IMR-90 (cell line): ENCODE data around the gene NT5C1B. TPM values are rescaled to one million over a fixed set of nuclear protein-coding genes. Genes with fewer than 3 reads are reported as not detected.

Experiments
- ATAC-seq: fragments of 200-7000 bp; cut with Tn5 transposase; 2 replicates; pipeline ENCODE4 v1.9.1; 2020; ENCODE audit warnings: low read depth, mild to moderate bottlenecking, moderate library complexity
- BruUV-seq: library from RNA; stranded (reverse); fragments of 400-500 nt; replicated peaks from 2 replicates; lab custom pipeline; 2021; lab: Mats Ljungman, UMichigan
- CTCF ChIA-PET: fragments of 300-600 bp; formaldehyde crosslinking; extraction: SDS; loops from one replicate; lab custom pipeline; 2021; ENCODE audit warnings: antibody characterized with exemption; lab: Yijun Ruan, JAX
- POLR2A ChIA-PET: fragments of 300-600 bp; sonication (Branson Sonifier 250); formaldehyde crosslinking; loops from one replicate; lab custom pipeline; 2022; ENCODE audit warnings: antibody characterized with exemption; ENCODE audit not compliant: unreplicated experiment; lab: Charles Lee
- DNase-seq: peaks from one replicate; pipeline ENCODE4 v3.0.0; 2013
- H2AFZ ChIP-seq: replicated peaks from 2 replicates; pipeline ENCODE3; 2013; ENCODE audit warnings: low read length, mild to moderate bottlenecking; ENCODE audit not compliant: poor library complexity
- H2AK5ac ChIP-seq: 2 replicates; pipeline ENCODE4 v1.6.1; 2013; ENCODE audit warnings: low read depth, low read length, inconsistent platforms
- H2AK9ac ChIP-seq: replicated peaks from 2 replicates; pipeline ENCODE3; 2013; ENCODE audit warnings: mild to moderate bottlenecking, low read depth, low read length, moderate library complexity; ENCODE audit not compliant: poor library complexity
- H2BK120ac ChIP-seq: 2 replicates; pipeline ENCODE4 v1.6.1; 2013; ENCODE audit warnings: low read depth, low read length, inconsistent platforms
- H2BK15ac ChIP-seq: 3 replicates; pipeline ENCODE4 v1.6.1; 2013; ENCODE audit warnings: low read depth, low read length, inconsistent platforms
- H2BK20ac ChIP-seq: 2 replicates; pipeline ENCODE4 v1.6.1; 2013; ENCODE audit warnings: low read depth, mild to moderate bottlenecking, inconsistent platforms, low read length, moderate library complexity
- H2BK5ac ChIP-seq: 2 replicates; pipeline ENCODE4 v1.6.1; 2013; ENCODE audit warnings: mild to moderate bottlenecking, low read depth, low read length, inconsistent platforms; ENCODE audit not compliant: poor library complexity, severe bottlenecking
- H3K14ac ChIP-seq: replicated peaks from 2 replicates; pipeline ENCODE4 v1.6.1; 2013; ENCODE audit warnings: low read depth, low read length, inconsistent platforms
- H3K18ac ChIP-seq: 2 replicates; pipeline ENCODE4 v1.6.1; 2013; ENCODE audit warnings: low read depth, low read length, control low read depth
- H3K23ac ChIP-seq: 2 replicates; pipeline ENCODE4 v1.6.1; 2013; ENCODE audit warnings: low read depth, low read length, inconsistent platforms
- H3K27ac ChIP-seq: 2 replicates; pipeline ENCODE4 v1.5.1; 2013; ENCODE audit warnings: mild to moderate bottlenecking, control low read depth, low read length; ENCODE audit not compliant: insufficient read depth
- H3K27me3 ChIP-seq: 2 replicates; pipeline ENCODE4 v1.6.1; 2013; ENCODE audit warnings: low read length; ENCODE audit not compliant: control insufficient read depth, insufficient read depth
- H3K36me3 ChIP-seq: 2 replicates; pipeline ENCODE4 v1.6.1; 2013; ENCODE audit warnings: low read length, mixed read lengths; ENCODE audit not compliant: control insufficient read depth, insufficient read depth
- H3K4ac ChIP-seq: 2 replicates; pipeline ENCODE4 v1.6.1; 2013; ENCODE audit warnings: low read depth, low read length, inconsistent platforms
- H3K4me1 ChIP-seq: 2 replicates; pipeline ENCODE4 v1.6.1; 2013; ENCODE audit warnings: low read length, mixed read lengths; ENCODE audit not compliant: control insufficient read depth, insufficient read depth
- H3K4me2 ChIP-seq: 2 replicates; pipeline ENCODE4 v1.6.1; 2013; ENCODE audit warnings: low read depth, mild to moderate bottlenecking, control low read depth, low read length, moderate library complexity
- H3K4me3 ChIP-seq: 2 replicates; pipeline ENCODE4 v1.5.1; 2013; ENCODE audit warnings: low read depth, mild to moderate bottlenecking, control low read depth, low read length, moderate library complexity; ENCODE audit not compliant: insufficient read depth
- H3K56ac ChIP-seq: 2 replicates; pipeline ENCODE4 v1.6.1; 2013; ENCODE audit warnings: low read length, inconsistent platforms; ENCODE audit not compliant: insufficient read depth; ENCODE audit errors: extremely low read depth
- H3K79me1 ChIP-seq, 2 experiments: 2 replicates each; pipeline ENCODE4 v1.6.1; 2013; ENCODE audit warnings: low read length in 2 of 2, inconsistent platforms in 1 of 2, low read depth in 1 of 2
- H3K9ac ChIP-seq: 2 replicates; pipeline ENCODE4 v1.6.1; 2013; ENCODE audit warnings: low read depth, low read length, control low read depth
- H3K9me1 ChIP-seq: 2 replicates; pipeline ENCODE4 v1.6.1; 2013; ENCODE audit warnings: low read length, inconsistent platforms; ENCODE audit not compliant: insufficient read depth
- H3K9me3 ChIP-seq: 2 replicates; pipeline ENCODE4 v1.6.1; 2013; ENCODE audit warnings: low read length; ENCODE audit not compliant: control insufficient read depth, insufficient read depth
- H4K20me1 ChIP-seq: 2 replicates; pipeline ENCODE4 v1.6.1; 2013; ENCODE audit warnings: low read length, inconsistent platforms; ENCODE audit not compliant: insufficient read depth
- H4K5ac ChIP-seq: 2 replicates; pipeline ENCODE4 v1.6.1; 2013; ENCODE audit warnings: mild to moderate bottlenecking, low read depth, low read length, control low read depth
- H4K8ac ChIP-seq, 2 experiments: 2 replicates each; pipeline ENCODE4 v1.6.1; 2013; ENCODE audit warnings: low read depth in 2 of 2, low read length in 2 of 2, control low read depth in 1 of 2, inconsistent platforms in 1 of 2
- H4K91ac ChIP-seq: 2 replicates; pipeline ENCODE4 v1.6.1; 2013; ENCODE audit warnings: low read depth, low read length, inconsistent platforms; ENCODE audit not compliant: insufficient read depth
- BHLHE40 ChIP-seq: fragments of 150-350 bp; IDR thresholded peaks from 2 replicates; pipeline ENCODE4 v1.6.1; 2016; ENCODE audit warnings: mild to moderate bottlenecking, low read depth, low read length
- CEBPB ChIP-seq: IDR thresholded peaks from 2 replicates; pipeline ENCODE4 v1.6.1; 2012; ENCODE audit warnings: low read depth, low read length, improper control_type of control experiment
- CHD1 ChIP-seq: IDR thresholded peaks from 2 replicates; pipeline ENCODE4 v1.6.1; 2012; ENCODE audit warnings: low read depth, low read length, improper control_type of control experiment
- CTCF ChIP-seq: conservative IDR thresholded peaks from 2 replicates; pipeline ENCODE4 v1.5.1; 2012; ENCODE audit warnings: mild to moderate bottlenecking, low read depth, low read length, improper control_type of control experiment
- ELK1 ChIP-seq: fragments of 150-350 bp; IDR thresholded peaks from 2 replicates; pipeline ENCODE4 v1.6.1; 2016; ENCODE audit warnings: low read depth, mild to moderate bottlenecking, low read length, moderate library complexity, borderline replicate concordance
- FOS ChIP-seq: fragments of 150-350 bp; IDR thresholded peaks from 2 replicates; pipeline ENCODE4 v1.6.1; 2016; ENCODE audit warnings: low read depth, low read length
- MAFK ChIP-seq: IDR thresholded peaks from 2 replicates; pipeline ENCODE4 v1.6.1; 2012; ENCODE audit warnings: low read depth, low read length, improper control_type of control experiment
- MAZ ChIP-seq: IDR thresholded peaks from 2 replicates; pipeline ENCODE4 v1.6.1; 2012; ENCODE audit warnings: low read depth, mild to moderate bottlenecking, low read length, improper control_type of control experiment, moderate library complexity, borderline replicate concordance
- MXI1 ChIP-seq: IDR thresholded peaks from 2 replicates; pipeline ENCODE4 v1.6.1; 2012; ENCODE audit warnings: low read depth, mild to moderate bottlenecking, low read length, moderate library complexity, borderline replicate concordance
- NFE2L2 ChIP-seq: fragments of 150-350 bp; IDR thresholded peaks from 2 replicates; pipeline ENCODE4 v1.6.1; 2016; ENCODE audit warnings: low read depth, mild to moderate bottlenecking, low read length
- POLR2A ChIP-seq: IDR thresholded peaks from 2 replicates; pipeline ENCODE4 v1.6.1; 2012; ENCODE audit warnings: mild to moderate bottlenecking, low read depth, low read length
- RAD21 ChIP-seq: IDR thresholded peaks from 2 replicates; pipeline ENCODE4 v1.6.1; 2012; ENCODE audit warnings: low read length, improper control_type of control experiment
- RCOR1 ChIP-seq: IDR thresholded peaks from 2 replicates; pipeline ENCODE4 v1.6.1; 2012; ENCODE audit warnings: mild to moderate bottlenecking, low read length, improper control_type of control experiment; ENCODE audit not compliant: insufficient replicate concordance
- RFX5 ChIP-seq: IDR thresholded peaks from 2 replicates; pipeline ENCODE4 v1.8.0; 2012; ENCODE audit warnings: low read depth, mild to moderate bottlenecking, low read length, moderate library complexity
- SMC3 ChIP-seq: fragments of 150-350 bp; IDR thresholded peaks from 2 replicates; pipeline ENCODE4 v1.6.1; 2016; ENCODE audit warnings: low read depth, mild to moderate bottlenecking, antibody characterized with exemption, low read length, moderate library complexity
- USF2 ChIP-seq: fragments of 150-350 bp; IDR thresholded peaks from 2 replicates; pipeline ENCODE4 v1.6.1; 2017; ENCODE audit warnings: mild to moderate bottlenecking, antibody characterized with exemption, low read length, low read depth
- WGBS, 2 experiments: methylation state at CpG; one replicate each; pipeline versions ENCODE4 v1.1.5 to v1.1.7; 2013; ENCODE audit warnings: missing lambda C conversion rate in 2 of 2; ENCODE audit not compliant: insufficient read length in 1 of 2; ENCODE audit errors: extremely low coverage in 2 of 2; 5-methylcytosine and 5-hydroxymethylcytosine counted together
- dilution Hi-C: fragments of 300-500 bp; cut with HindIII; formaldehyde crosslinking; loops from one replicate; pipeline ENCODE4 v1.14.3; 2018; ENCODE audit warnings: low sequenced_read_pairs; ENCODE audit not compliant: unreplicated experiment
- in situ Hi-C: fragments of 300-500 bp; cut with MboI; formaldehyde crosslinking; loops from 3 replicates; pipeline ENCODE4 v1.14.3; 2019; ENCODE audit warnings: low sequenced_read_pairs, inconsistent platforms, mixed read lengths
- intact Hi-C: fragments of 100-400 bp; cut with micrococcal nuclease; formaldehyde crosslinking; loops from 2 replicates; pipeline ENCODE4 v1.10.0; 2022
- polyA plus RNA-seq, 3 experiments: library from polyadenylated mRNA; depleted of rRNA; stranded (reverse); fragments of >200 nt; gene quantifications; 2 replicates each; pipeline ENCODE4 v1.2.3, GENCODE V29; 2012; ENCODE audit warnings: low replicate concordance in 1 of 3
- total RNA-seq: library from RNA; depleted of rRNA; stranded (reverse); fragments of >200 nt; gene quantifications from 2 replicates; pipeline ENCODE4 v1.2.3, GENCODE V29; 2012

NT5C1B gene
- total and polyA plus RNA-seq, 2 of the 4 experiments (the other 2 are of a cell fraction): not detected

- H2BK15ac ChIP-seq: no peak overlapping the region
- no peaks in the 10 kb centered on the region for H3K27me3 ChIP-seq
- dilution Hi-C loops: no loop called here
- peaks cover 5% of the 10 kb centered on the region for H3K9me1 ChIP-seq
- no peak for ATAC-seq
- H2AFZ ChIP-seq: no peak overlapping the region
- intact Hi-C loops: no loop called here
- no peak overlapping the region for H2BK120ac ChIP-seq
- H3K14ac ChIP-seq: no peak overlapping the region
- no peaks in the 10 kb centered on the region for H4K20me1 ChIP-seq
- no peak overlapping the region for H2AK5ac ChIP-seq
- no peak overlapping the region for H3K9ac ChIP-seq
- ChIA-PET POLR2A (no interaction called here), CTCF (no interaction called here)
- no TSS peak for BruUV-seq
- H4K5ac ChIP-seq: no peak overlapping the region
- TF ChIP-seq CTCF (no peak), BHLHE40 (no peak), MAZ (no peak), USF2 (no peak), CEBPB (no peak), MXI1 (no peak), ELK1 (no peak), SMC3 (no peak), NFE2L2 (no peak), POLR2A (no peak), MAFK (no peak), RFX5 (no peak), RAD21 (no peak), CHD1 (no peak), RCOR1 (no peak), FOS (no peak)
- no peak overlapping the region for H3K4me3 ChIP-seq
- no peak overlapping the region for H3K4ac ChIP-seq
- H3K79me1 ChIP-seq: no peaks in the 10 kb centered on the region
- H4K91ac ChIP-seq: no peak overlapping the region
- DNase-seq: no peak
- no peaks in the 10 kb centered on the region for H3K4me1 ChIP-seq
- H3K36me3 ChIP-seq: no peaks in the 10 kb centered on the region
- no peak overlapping the region for H3K27ac ChIP-seq
- H3K9me3 ChIP-seq: no peaks in the 10 kb centered on the region
- no peak overlapping the region for H3K56ac ChIP-seq
- no peak overlapping the region for H4K8ac ChIP-seq
- H2BK5ac ChIP-seq: no peak overlapping the region
- no peak overlapping the region for H2BK20ac ChIP-seq
- H2AK9ac ChIP-seq: no peak overlapping the region
- H3K4me2 ChIP-seq: no peak overlapping the region
- WGBS, 2 experiments: no CpG with 5 or more reads among the region's 3 CpGs
- in situ Hi-C loops: no loop called here
- H3K18ac ChIP-seq: no peak overlapping the region
- H3K23ac ChIP-seq: no peak overlapping the region
Measured at GRCh38 chr2:18580606-18581005, 8.8 kb downstream of the NT5C1B start.
